NOMO-1 treated with dmso at 0.1 percent for 144 hours (cell line): ENCODE results near the gene PMS2.
A peak's percentile ranks its signal among the peaks of the same experiment; 100 is the strongest.
"Not testable (repeated sequence)": the region's sequence is repeated elsewhere in the genome, so short reads cannot be mapped to it uniquely, and the experiment has no call there.

Experiments used
- DNase-seq: peaks from one replicate; lab custom pipeline; 2025; ENCODE audit not compliant: unreplicated experiment; lab: John Stamatoyannopoulos, UW

PMS2 gene, protein sequence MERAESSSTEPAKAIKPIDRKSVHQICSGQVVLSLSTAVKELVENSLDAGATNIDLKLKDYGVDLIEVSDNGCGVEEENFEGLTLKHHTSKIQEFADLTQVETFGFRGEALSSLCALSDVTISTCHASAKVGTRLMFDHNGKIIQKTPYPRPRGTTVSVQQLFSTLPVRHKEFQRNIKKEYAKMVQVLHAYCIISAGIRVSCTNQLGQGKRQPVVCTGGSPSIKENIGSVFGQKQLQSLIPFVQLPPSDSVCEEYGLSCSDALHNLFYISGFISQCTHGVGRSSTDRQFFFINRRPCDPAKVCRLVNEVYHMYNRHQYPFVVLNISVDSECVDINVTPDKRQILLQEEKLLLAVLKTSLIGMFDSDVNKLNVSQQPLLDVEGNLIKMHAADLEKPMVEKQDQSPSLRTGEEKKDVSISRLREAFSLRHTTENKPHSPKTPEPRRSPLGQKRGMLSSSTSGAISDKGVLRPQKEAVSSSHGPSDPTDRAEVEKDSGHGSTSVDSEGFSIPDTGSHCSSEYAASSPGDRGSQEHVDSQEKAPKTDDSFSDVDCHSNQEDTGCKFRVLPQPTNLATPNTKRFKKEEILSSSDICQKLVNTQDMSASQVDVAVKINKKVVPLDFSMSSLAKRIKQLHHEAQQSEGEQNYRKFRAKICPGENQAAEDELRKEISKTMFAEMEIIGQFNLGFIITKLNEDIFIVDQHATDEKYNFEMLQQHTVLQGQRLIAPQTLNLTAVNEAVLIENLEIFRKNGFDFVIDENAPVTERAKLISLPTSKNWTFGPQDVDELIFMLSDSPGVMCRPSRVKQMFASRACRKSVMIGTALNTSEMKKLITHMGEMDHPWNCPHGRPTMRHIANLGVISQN

GRCh38 chr7:6008668-6009611, at the start of gene PMS2, which contains the start of gene AIMP2:
Gene PMS2, minus strand, starts transcription at chr7:6009049. Its CDS starts 30 bp downstream, at chr7:6009019.
Gene AIMP2, plus strand, starts transcription at chr7:6009272. Its CDS starts 92 bp downstream, at chr7:6009364.
- DNase-seq: peak; percentile 98

DNA sequence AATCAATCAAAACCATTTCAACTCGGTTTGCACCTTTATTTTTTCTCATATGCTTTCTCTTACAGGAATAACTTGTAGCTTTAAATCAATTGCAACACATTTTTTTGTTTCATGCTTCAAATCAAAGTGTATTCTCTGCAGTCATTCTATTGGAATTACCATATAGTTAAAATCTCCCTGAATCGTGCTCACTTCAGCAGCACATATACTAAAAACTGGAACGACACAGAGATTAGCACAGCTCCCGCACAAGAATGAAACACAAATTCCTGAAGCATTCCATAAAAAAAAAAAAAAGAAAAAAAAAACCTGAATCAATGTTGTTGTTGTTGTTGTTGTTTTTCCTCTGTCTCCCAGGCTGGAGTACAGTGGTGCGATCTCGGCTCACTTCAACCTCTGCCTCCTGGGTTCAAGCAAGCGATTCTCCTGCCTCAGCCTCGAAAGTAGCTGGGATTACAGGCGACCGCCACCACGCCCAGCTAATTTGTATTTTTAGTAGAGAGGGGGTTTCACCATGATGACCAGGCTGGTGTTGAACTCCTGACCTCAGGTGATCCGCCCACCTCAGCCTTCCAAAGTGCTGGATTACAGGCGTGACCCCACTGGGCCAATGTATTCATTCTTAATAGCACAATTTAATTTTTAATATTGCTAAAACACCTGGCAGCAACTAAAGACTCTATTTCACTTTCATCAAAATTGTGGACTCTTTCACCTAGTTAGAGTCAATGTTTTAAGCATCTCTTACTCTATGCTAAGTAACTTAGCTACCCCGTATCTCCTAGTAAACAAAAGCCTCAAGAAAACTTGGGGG, 48.7 kb upstream of the PMS2 start:
- no peak for DNase-seq

DNA sequence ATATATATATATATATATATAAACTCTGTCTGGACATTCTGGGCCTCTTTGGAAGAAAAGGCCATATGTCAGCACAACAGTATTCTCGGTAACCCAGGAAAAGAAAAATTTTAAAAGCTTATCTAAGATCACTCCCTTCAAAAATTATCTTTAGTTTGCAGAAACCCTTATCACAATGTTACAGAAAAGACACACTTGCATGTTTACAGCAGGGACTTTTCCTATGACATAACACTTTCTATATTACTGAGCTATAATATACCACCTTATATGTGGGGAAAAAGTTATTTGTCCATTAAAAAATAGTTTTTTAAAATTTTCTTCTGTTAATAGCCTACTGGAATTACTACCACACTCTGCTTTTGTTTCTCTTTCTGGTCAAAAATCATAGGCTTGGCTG, 47.8 kb upstream of the PMS2 start:
- DNase-seq: no peak

DNA sequence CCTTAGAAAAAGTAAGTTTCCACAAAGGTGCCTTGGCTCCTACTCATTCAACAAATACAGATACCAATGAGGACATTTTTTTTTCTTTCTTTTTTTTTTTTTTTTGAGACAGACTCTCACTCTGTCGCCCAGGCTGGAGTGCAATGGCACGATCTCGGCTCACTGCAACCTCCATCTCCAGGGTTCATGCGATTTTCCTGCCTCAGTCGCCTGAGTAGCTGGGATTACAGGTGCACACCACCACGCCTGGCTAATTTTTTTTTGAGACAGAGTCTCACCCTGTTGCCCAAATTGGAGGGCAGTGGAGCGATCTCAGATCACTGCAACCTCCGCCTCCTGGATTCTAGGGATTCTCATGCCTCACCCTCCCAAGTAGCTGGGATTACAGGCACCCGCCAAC, 42.3 kb upstream of the PMS2 start:
- DNase-seq: not testable (repeated sequence)

- DNase-seq: no peak
These were observed 40.9 kb upstream of the PMS2 start for GRCh38 chr7:6049780-6050179.

- no peak for DNase-seq
These were observed 26.8 kb upstream of the PMS2 start for GRCh38 chr7:6035686-6036085.

DNA sequence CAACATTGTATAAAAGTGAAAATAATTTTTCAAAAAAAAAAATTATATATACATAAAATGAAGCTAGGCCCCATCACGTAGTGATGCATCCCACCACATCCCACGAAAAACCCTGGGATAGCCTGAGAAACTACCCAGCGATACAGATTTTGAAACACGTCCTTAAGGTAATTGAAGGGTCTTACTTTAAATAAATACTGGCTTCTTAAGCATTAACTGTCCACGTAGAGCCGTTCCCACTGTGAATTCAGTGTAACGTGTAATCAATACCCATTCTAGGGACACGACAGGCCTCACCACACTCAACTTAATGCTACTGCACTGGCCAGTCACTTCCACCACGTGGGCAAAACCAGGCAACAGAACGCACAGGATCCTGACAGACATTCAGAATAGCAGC, 26.3 kb upstream of the PMS2 start:
- DNase-seq: no peak

GRCh38 chr7:6032641-6033040, 23.8 kb upstream of the PMS2 start:
- no peak for DNase-seq

DNA sequence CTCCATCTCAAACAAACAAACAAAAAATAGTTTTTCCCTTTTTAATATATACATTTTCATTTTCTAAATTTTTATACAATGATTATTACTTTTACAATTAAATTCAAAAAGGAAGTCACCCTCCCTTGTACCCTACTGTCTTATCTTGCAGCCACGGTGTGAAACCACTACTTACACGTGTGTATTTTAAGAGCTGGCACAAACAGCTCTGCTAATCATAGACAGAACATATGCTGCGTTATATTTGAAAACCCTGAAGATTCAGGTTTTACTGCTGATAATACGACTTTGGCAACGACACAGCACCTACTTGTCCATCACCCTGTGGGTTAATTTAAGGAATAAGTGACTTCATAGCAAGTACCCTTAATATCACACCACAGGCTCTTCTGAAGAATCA, 23.3 kb upstream of the PMS2 start:
- no peak for DNase-seq

GRCh38 chr7:6031567-6031966, 22.7 kb upstream of the PMS2 start:
- no peak for DNase-seq

- no peak for DNase-seq
These were observed 22.1 kb upstream of the PMS2 start, which contains the start of gene ANKRD61 for GRCh38 chr7:6030988-6031387. Gene ANKRD61, plus strand, starts transcription at chr7:6031376. Its CDS starts 0 bp downstream, at chr7:6031376.

DNA sequence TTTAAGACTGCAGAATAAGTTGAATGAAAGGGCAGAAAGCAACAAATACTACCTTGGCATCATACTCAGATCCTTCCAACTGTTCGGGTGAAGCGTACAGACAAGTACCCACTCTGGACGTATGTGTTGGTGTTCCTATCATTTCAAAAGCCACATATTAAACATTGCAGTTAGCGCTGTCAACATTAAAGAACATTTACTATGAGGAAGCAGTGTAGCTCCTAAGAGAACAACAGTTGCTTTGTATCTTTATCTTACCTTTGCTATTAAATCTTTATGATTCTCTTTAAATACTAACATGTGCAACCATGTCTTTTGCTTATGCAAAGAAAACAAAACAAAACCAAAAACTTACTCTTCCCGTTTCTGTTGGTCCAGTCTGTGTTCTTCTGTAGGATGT, 19.7 kb upstream of the PMS2 start:
- no peak for DNase-seq

DNA sequence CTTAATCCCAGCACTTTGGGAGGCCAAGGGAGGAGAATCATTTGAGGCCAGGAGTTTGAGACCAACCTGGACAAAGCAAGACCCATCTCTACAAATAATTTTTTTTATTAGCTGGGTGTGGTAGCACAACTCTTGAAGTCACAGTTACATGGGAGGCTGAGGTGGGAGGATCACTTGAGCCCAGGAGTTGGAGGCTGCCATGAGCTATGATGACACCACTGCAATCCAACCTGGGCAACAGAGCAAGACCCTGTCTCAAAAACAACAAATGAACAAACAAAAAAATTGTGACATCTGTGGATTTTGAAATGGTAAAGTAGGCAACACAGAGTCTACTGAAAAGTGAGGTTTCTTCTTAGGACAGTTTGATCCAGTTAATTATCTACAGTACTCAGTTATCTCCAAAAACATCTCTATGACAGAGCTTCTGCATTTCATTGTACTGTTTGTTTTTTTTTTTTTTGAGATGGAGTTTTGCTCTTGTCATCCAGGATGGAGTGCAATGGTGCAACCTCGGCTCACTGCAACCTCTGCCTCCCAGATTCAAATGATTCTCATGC, 19.0 kb upstream of the PMS2 start:
- DNase-seq: no peak

DNA sequence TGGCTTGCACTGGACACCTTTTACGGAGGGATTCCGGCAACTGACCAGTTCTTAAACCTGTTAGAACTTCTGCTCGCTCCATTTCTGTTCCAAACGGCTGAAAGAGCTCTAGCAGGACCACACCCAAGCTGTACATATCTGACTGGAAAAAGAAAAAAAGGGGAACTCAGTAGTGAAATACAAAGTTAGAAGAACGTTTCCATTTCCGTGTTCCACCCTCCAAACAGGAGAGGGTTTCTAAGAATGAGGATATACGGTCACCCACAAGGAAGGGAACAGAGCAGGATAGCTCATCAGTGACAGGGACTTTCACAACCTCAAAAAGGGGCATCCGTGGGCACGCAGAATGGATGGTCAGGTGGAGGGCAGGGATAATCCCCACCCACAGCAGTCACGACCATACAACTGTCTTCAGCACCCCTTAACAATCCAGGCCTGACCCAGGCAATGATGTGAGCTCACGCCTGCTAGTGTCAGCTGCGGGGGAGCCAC, 18.0 kb upstream of the PMS2 start:
- peak; percentile 50 for DNase-seq

GRCh38 chr7:6026011-6026819, 17.4 kb upstream of the PMS2 start:
- peak; percentile 87 for DNase-seq

DNA sequence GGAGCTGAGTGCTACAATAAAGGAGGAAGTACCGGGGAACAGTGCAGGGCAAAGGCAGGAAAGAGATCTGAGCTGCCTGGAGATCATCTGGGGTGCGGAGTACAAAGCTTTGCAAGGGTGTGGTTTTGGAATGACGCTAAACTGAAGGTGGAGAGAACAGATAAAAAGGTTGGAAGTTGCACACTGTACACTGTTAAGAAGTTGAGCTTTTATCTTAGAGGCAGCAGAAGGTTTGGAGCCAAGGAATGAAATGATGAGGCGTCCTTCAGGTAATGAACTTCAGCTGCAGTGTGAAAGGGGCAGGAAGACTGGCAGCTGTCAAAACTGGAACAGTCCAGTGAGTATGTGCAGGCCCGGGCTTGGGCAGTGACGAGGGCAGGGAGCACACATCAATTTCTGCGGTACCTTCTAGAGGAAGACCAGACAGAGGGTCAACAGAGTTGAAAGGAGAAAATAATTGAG, 15.2 kb upstream of the PMS2 start:
- no peak for DNase-seq

- DNase-seq: no peak
These were observed 13.9 kb upstream of the PMS2 start for GRCh38 chr7:6022707-6023106.
